ENCODE data around the gene FBLN5. TPM values are rescaled to one million over a fixed set of nuclear protein-coding genes. Genes with fewer than 3 reads are reported as not detected.

Gene FBLN5
- total RNA-seq (13.4 and 33.4 TPM in 2 replicates), polyA plus RNA-seq (47.5 and 50.4 TPM in 2 replicates), polyA minus RNA-seq (ENCODE audit: low replicate concordance) (198 and 257 TPM in 2 replicates)
- 188 and 196 TPM in 2 replicates for polyA plus RNA-seq (2012)

GRCh38 chr14:91947475-91948184, at the start of gene FBLN5:
TSS of gene FBLN5 (minus strand) at chr14:91947694. CDS start at chr14:91947229, 465 bp downstream.
- Histone ChIP-seq H3K9ac (ENCODE audit: insufficient read depth, low read length) (peak within 1 kb of the TSS; percentile 62), H3K4me3 (replicated peaks in 1 of 4; ENCODE audit: control extremely low read depth in 1 of 4, insufficient read depth in 1 of 4, low read depth in 3 of 4, low read length in 4 of 4) (peak within 1 kb of the TSS; percentile 66 to 98 (median 81)), H4K20me1 (ENCODE audit: control insufficient read depth, extremely low read depth, insufficient read depth, low read length) (no peaks in the 10 kb centered on the region), H3K27ac (ENCODE audit: insufficient read depth, low read length) (peak within 1 kb of the TSS; percentile 50), H3K36me3 (ENCODE audit: control insufficient read depth, insufficient read depth, low read length) (no peaks in the 10 kb centered on the region), H3K4me1 (ENCODE audit: control insufficient read depth, extremely low read depth, insufficient read depth, low read length) (peaks cover 5% of the 10 kb centered on the region), H3K79me2 (ENCODE audit: control insufficient read depth, insufficient read depth, low read length) (peaks cover 14% of the 10 kb centered on the region), H3K27me3 (ENCODE audit: control insufficient read depth, insufficient read depth, low read length) (no peaks in the 10 kb centered on the region), H2AFZ (ENCODE audit: low read length) (peak within 1 kb of the TSS; percentile 74), H3K9me3 (ENCODE audit: control insufficient read depth, insufficient read depth, low read depth, low read length) (no peaks in the 10 kb centered on the region), H3K4me2 (ENCODE audit: extremely low read depth, insufficient read depth, low read length) (peak within 1 kb of the TSS; percentile 92)
- DNase-seq (ENCODE audit: low read depth in 2 of 2): peak; percentile 88 to 90
- TF ChIP-seq EZH2 (IDR thresholded peaks at IDR 0.05; ENCODE audit: low read length, missing control alignments) (no peak), CTCF (conservative IDR thresholded peaks at IDR 0.05 in 1 of 2, IDR thresholded peaks at IDR 0.05 in 1 of 2; ENCODE audit: low read depth in 1 of 2, low read length in 2 of 2) (no peak)

GRCh38 chr14:91996948-91997371, 49.5 kb upstream of the FBLN5 start:
- no peak overlapping the region for H3K9ac ChIP-seq (ENCODE audit: insufficient read depth, low read length)
- no peaks in the 10 kb centered on the region for H3K27me3 ChIP-seq (ENCODE audit: control insufficient read depth, insufficient read depth, low read length)
- H3K36me3 ChIP-seq (ENCODE audit: control insufficient read depth, insufficient read depth, low read length): peaks cover 3% of the 10 kb centered on the region
- H2AFZ ChIP-seq (ENCODE audit: low read length): no peak overlapping the region
- H3K4me1 ChIP-seq (ENCODE audit: control insufficient read depth, extremely low read depth, insufficient read depth, low read length): peaks cover 4% of the 10 kb centered on the region
- no peak overlapping the region for H3K4me3 ChIP-seq (replicated peaks in 1 of 4; ENCODE audit: control extremely low read depth in 1 of 4, insufficient read depth in 1 of 4, low read depth in 3 of 4, low read length in 4 of 4)
- H3K4me2 ChIP-seq (ENCODE audit: extremely low read depth, insufficient read depth, low read length): no peak overlapping the region
- no peaks in the 10 kb centered on the region for H3K79me2 ChIP-seq (ENCODE audit: control insufficient read depth, insufficient read depth, low read length)
- TF ChIP-seq EZH2 (IDR thresholded peaks at IDR 0.05; ENCODE audit: low read length, missing control alignments): no peak
- TF ChIP-seq CTCF (conservative IDR thresholded peaks at IDR 0.05 in 1 of 2, IDR thresholded peaks at IDR 0.05 in 1 of 2; ENCODE audit: low read depth in 1 of 2, low read length in 2 of 2): peak; percentile 58 to 71
- H4K20me1 ChIP-seq (ENCODE audit: control insufficient read depth, extremely low read depth, insufficient read depth, low read length): no peaks in the 10 kb centered on the region
- peak; percentile 87 to 88 for DNase-seq (ENCODE audit: low read depth in 2 of 2)
- H3K27ac ChIP-seq (ENCODE audit: insufficient read depth, low read length): no peak overlapping the region
- H3K9me3 ChIP-seq (ENCODE audit: control insufficient read depth, insufficient read depth, low read depth, low read length): no peaks in the 10 kb centered on the region

GRCh38 chr14:91987192-91987591, 39.7 kb upstream of the FBLN5 start:
- Histone ChIP-seq H3K36me3 (ENCODE audit: control insufficient read depth, insufficient read depth, low read length) (peaks cover 8% of the 10 kb centered on the region), H3K4me1 (ENCODE audit: control insufficient read depth, extremely low read depth, insufficient read depth, low read length) (no peaks in the 10 kb centered on the region), H2AFZ (ENCODE audit: low read length) (no peak overlapping the region), H3K27ac (ENCODE audit: insufficient read depth, low read length) (no peak overlapping the region), H3K9ac (ENCODE audit: insufficient read depth, low read length) (no peak overlapping the region), H3K4me3 (replicated peaks in 1 of 4; ENCODE audit: control extremely low read depth in 1 of 4, insufficient read depth in 1 of 4, low read depth in 3 of 4, low read length in 4 of 4) (no peak overlapping the region), H3K4me2 (ENCODE audit: extremely low read depth, insufficient read depth, low read length) (no peak overlapping the region), H4K20me1 (ENCODE audit: control insufficient read depth, extremely low read depth, insufficient read depth, low read length) (no peaks in the 10 kb centered on the region), H3K9me3 (ENCODE audit: control insufficient read depth, insufficient read depth, low read depth, low read length) (no peaks in the 10 kb centered on the region), H3K27me3 (ENCODE audit: control insufficient read depth, insufficient read depth, low read length) (no peaks in the 10 kb centered on the region), H3K79me2 (ENCODE audit: control insufficient read depth, insufficient read depth, low read length) (no peaks in the 10 kb centered on the region)
- no peak for TF ChIP-seq CTCF (conservative IDR thresholded peaks at IDR 0.05 in 1 of 2, IDR thresholded peaks at IDR 0.05 in 1 of 2; ENCODE audit: low read depth in 1 of 2, low read length in 2 of 2)
- TF ChIP-seq EZH2 (IDR thresholded peaks at IDR 0.05; ENCODE audit: low read length, missing control alignments): no peak
- DNase-seq (ENCODE audit: low read depth in 2 of 2): no peak

Data from fibroblast of lung (primary cell).